Hematopoietic multipotent progenitor cell (in vitro differentiated cells): ENCODE results near the gene LIMS2. TPM values are rescaled to one million over a fixed set of nuclear protein-coding genes. Genes with fewer than 3 reads are reported as not detected.
A peak's percentile ranks its signal among the peaks of the same experiment; 100 is the strongest.

Experiments
- DNase-seq, 3 donors: peaks; one replicate each; pipeline ENCODE4 v3.0.0-alpha.2; 2011 to 2015; ENCODE audit warnings: low read depth in 2 of 3, low spot score in 2 of 3
- total RNA-seq: library from RNA; depleted of rRNA; stranded (reverse); fragments of >200 nt; gene quantifications from one replicate; pipeline ENCODE4 v1.2.3, GENCODE V29; 2012

Gene LIMS2
- total RNA-seq, 1 donor, result 0.27 TPM

- DNase-seq, result peak in 1 of 3 donors; percentile 62
Measured at GRCh38 chr2:127659408-127660290, 15.7 kb downstream of the LIMS2 start.

GRCh38 chr2:127658641-127659407 lies 16.5 kb downstream of the LIMS2 start:
- DNase-seq, result no peak

DNA sequence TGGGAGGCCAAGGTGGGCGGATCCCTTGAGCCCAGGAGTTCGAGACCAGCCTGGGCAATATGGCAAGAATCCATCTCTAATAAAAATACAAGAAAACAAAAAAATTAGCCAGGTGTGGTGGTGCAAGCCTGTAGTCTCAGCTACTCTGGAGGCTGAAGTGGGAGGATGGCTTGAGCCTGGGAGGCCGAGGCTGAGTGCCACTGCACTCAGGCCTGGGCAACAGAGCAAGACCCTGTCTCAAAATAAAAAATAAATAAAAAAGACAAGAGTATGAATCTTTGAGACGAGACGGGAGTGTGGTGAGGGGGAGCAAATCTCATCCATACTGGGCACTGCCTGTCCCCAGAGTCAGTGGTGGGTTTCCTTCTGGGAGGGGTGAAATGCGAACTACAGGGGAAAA lies 17.2 kb downstream of the LIMS2 start:
- DNase-seq, result no peak

DNA sequence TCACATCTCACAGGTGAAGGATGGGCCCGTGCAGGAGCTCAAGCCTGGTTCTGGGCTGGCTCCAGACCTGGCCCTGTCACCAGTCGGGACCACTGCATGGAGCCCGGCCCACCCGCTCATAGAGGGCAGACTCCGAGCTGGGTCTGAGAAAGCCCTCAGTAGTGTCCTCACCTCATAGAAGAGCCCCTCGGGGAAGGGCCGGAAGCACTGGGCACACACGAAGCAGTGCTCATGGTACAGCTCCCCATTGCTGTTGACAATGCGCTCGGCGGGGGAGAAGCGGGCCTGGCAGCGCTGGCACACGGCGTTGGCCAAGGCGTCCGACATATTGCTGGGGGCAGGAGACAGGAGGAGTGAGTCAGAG lies 18.1 kb downstream of the LIMS2 start:
- no peak for DNase-seq

DNA sequence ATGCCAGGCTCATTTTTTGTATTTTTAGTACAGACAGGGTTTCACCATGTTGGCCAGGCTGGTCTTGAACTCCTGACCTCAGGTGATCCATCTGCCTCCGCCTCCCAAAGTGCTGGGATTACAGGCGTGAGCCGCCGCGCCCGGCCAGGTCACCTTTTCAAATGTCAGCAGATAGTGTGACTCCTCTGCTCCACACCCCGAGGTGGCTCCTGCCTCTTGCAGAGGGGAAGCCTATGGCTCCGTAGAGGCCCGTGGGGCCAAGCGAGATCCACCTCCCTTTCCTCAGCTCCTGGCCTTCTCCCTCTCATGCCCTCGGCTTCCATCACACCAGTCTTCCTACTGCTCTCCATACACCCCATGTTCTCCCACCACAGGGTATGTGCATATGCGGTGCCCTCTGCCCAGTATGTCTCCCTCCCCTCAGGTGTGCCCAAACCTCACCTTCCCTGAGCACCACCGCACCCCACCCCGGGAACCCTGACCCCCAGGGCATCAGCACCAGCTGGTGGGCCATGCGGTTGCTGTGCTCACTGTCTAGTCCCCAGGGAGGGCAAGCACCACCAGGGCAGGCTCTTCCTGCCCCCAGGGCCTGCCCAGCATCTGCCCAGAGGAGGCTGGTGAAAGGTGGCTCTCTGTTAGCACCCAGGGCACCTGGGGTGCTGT lies 18.6 kb downstream of the LIMS2 start:
- no peak for DNase-seq

DNA sequence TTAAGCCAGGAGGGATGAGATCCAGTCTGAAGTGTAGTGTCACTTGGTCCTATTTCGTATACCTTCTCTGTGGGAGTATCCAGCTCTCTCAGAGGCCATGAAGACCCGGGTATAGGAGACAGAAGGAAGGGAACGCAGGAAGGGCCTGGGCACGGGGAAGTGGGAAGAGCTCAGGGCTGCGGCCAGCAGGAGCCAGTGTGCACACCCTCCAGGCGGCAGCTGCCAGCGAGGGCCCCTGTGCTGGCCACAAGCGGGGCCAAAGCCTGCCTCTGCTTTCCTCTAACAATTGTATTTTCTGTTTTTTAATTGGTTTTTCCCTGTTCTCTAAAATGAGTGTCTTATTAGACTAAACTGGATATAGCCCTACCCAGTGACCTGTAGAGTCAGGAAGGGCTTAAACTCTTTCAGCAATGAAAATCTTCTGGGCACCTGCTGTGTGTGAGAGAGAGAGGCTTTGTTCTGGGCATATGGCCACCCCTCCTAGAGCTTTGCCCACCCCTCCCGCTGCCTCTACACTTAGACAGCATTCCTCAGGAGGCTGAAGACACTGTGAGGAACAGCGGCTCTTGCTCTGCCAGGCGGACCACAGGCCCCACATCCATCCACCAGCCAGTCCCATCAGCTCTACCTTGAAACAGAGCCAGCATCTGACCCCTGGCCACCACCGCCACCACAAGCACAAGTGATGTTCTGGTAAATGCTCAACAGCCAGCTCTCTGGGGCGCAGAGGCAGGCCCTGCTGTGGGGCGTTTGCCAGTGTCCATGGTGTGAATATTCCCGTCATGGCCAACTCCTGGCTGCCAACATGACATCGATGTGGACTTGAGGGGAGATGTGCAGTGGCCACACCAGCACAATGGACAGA lies 19.9 kb downstream of the LIMS2 start:
- no peak for DNase-seq

DNA sequence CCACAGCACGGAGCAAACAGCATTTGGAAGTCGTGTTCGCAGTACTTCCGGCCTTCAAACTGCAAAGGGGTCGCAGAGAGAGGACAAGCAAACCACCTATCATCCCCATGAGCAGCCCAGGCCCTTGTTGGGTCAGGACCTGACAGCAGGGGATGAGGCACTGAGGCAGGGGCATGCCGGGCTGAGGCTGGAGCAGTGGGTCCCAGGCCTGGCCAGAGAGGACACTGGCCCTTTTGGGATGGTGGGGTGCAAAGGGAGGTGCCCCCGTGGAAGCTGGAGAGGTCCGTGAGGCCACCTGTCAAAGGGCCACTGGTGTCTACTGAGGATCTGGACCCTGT lies 20.5 kb downstream of the LIMS2 start:
- no peak for DNase-seq

DNA sequence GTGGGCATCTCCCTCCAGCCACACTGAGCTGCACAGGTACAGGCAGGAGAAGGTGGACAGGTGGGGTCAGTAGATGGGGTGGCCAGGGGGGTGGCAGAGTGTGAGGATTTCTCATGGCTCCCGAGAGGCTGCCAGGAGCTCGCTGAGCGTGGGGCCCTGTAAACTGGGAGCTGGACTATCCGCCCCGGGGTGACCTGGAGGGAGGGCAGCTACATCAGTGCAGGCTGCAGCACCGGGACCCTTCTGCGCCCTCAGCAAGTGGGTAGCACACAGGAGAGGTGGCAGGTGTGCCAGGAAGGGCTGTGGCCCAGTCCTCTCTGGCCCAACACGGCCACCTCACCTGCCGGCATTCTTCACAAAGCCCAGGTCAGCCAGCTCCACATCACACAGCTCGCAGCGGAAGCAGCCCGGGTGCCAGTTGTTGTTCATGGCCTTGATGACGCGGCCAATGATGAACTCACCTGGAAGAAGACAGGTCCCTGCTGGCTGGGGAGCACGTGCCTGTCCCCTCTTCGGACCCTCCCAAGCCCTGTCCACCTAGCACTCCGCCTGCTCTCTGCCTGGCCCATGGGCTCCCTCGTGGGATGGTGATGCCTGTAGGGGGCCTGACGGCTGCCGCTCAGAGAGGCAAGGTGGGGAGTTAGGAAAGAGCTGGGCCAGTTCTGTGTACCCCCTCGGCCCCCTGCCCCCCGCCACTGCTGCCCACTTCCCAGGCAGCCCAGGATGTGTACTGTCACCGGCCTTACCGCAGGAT lies 21.1 kb downstream of the LIMS2 start:
- no peak for DNase-seq

DNA sequence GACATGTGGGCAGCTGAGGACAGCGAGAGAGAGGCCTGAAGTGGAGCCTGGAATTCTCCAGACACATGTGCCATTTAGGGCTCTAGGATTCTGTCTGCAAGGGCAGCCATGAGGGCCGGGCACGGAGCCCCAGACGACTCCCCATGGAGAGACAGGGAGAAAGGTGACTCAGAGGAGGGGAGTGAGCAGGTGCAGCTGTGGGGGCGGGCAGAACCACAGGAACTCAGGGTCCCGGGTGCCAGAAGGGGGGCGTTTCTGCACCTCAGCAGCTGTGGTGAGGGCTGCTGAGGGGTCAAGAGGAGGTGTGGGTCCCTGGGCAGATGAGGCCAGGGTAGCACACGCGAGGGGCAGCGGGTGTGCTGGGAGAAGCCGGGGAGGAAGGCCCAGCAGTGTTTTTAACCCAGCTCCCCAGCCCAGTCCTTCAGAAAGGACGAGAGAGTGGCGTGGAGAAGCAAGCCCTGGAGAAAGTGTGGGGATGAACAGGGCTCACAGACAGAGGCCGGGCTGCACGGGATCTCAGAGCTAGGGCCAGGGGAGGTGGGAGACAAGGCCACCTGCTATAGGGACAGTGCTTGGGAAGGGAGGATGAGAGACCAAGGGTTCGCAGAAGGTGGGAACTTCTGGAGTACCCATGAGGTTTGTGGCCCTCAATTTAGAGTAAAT lies 21.8 kb downstream of the LIMS2 start:
- no peak for DNase-seq

GRCh38 chr2:127652786-127653357 lies 22.5 kb downstream of the LIMS2 start:
- DNase-seq, result no peak

DNA sequence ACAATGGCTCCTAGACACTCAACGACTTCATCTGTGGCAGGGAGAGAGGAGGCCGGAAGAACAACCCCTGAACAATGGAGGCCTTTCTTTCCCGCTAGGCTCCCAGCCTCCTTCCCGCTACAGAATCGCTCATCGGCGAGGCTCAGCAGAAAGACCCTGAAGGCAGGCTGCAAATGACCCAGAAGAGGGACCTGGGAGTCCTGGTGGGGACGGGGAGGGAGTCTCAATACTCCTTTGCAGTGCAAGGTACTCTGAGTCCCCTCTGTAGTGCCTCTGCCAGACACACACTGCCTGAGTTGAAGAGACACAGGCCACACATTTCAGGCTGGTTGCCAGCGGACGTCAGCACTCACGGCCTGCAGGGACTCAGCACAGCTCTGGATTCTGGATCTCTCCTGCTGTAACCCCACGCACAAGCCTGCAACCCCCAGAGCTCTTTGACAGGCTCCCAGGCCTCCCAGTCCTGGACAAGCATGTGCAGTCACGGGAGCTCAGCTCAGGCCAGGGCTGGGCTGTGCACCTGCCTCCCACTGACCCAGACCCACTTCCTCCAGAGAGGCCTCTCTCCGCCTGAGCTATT lies 23.3 kb downstream of the LIMS2 start:
- peak in 1 of 3 donors; percentile 52 for DNase-seq

DNA sequence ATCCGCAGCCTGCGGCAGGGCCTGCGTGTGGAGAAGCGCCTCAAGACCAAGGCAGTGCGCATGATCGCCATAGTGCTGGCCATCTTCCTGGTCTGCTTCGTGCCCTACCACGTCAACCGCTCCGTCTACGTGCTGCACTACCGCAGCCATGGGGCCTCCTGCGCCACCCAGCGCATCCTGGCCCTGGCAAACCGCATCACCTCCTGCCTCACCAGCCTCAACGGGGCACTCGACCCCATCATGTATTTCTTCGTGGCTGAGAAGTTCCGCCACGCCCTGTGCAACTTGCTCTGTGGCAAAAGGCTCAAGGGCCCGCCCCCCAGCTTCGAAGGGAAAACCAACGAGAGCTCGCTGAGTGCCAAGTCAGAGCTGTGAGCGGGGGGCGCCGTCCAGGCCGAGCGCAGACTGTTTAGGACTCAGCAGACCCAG lies 23.9 kb downstream of the LIMS2 start:
- DNase-seq, result no peak

DNA sequence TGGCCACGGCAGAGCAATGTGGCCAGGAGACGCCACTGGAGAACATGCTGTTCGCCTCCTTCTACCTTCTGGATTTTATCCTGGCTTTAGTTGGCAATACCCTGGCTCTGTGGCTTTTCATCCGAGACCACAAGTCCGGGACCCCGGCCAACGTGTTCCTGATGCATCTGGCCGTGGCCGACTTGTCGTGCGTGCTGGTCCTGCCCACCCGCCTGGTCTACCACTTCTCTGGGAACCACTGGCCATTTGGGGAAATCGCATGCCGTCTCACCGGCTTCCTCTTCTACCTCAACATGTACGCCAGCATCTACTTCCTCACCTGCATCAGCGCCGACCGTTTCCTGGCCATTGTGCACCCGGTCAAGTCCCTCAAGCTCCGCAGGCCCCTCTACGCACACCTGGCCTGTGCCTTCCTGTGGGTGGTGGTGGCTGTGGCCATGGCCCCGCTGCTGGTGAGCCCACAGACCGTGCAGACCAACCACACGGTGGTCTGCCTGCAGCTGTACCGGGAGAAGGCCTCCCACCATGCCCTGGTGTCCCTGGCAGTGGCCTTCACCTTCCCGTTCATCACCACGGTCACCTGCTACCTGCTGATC lies 24.4 kb downstream of the LIMS2 start:
- DNase-seq, result no peak

DNA sequence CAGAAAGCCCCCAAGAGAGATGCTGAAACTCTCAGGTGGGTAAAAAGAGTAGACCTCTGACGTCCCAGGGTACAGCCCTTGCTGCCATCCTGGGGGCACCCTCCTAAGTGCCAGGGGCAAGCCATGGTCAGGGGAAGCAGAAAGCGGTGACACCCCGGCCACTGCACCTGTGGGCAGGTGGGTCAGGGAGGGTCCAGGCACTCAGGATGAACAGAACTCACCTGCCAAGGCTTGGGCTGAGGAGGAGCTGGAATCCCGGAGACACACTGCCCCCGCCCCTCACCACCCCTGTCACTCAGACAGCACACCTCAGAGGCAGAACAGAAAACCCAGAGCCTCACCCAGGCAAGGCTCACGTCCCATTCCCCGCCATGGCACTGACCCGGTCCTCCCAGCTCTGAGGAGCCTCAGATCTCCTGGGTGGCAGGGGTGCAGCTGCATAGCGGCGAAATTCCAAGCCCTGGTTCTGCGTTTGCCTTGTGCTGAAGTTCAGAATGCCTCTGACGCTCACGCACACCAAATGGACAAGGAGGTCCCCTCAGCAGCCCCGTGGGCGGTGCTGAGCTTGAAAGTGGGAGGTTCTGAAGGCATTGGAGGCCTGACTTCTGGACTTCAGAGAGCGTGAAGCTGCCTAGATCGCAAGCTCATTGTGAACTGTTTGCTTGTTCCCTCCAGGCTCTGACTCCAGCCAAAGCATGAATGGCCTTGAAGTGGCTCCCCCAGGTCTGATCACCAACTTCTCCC lies 25.1 kb downstream of the LIMS2 start:
- DNase-seq, result no peak

DNA sequence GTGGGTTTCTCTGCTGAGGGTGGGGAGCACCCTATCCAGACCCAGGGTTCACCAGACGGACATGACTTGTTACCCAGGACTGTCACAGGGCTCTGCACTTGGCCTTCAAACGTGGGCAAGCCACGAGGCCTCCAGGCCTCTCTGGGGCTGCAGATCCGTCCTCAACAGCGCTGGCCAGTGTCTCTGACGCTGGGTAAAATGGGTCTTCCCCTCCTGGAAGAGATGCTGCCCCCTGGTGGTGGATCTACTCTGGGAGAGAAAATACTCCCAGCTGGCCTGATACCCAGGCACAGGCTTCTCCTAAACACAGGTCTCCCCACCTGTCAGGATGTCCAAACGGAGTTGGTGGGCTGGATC lies 25.7 kb downstream of the LIMS2 start:
- DNase-seq, result peak; percentile 71 to 86 (median 72)

- peak in 1 of 3 donors; percentile 34 for DNase-seq
Measured at GRCh38 chr2:127649100-127649611, 26.2 kb downstream of the LIMS2 start.

GRCh38 chr2:127648321-127648720 lies 27.0 kb downstream of the LIMS2 start:
- no peak for DNase-seq
